RWPE1 (cell line): ENCODE data around the gene CD200R1L.

ENCODE experiments used
- CTCF ChIA-PET: fragments of 350-600 bp; sonication (Branson Sonifier 250); formaldehyde crosslinking; extraction: SDS; loops from one replicate; lab custom pipeline; 2021; lab: Yijun Ruan, JAX
- POLR2A ChIA-PET: fragments of 400-600 bp; formaldehyde crosslinking; extraction: SDS; loops from one replicate; lab custom pipeline; 2020; ENCODE audit warnings: antibody characterized with exemption; ENCODE audit not compliant: low non-redundant PET; lab: Yijun Ruan, JAX
- DNase-seq: peaks from one replicate; pipeline ENCODE4 v3.0.0; 2012; ENCODE audit warnings: low spot score
- H3K27ac ChIP-seq: fragments of 450-650 bp; 2 replicates; pipeline ENCODE4 v1.5.1; 2017
- CTCF ChIP-seq: fragments of 450-650 bp; conservative IDR thresholded peaks from 2 replicates; pipeline ENCODE4 v1.5.1; 2017; ENCODE audit warnings: low read depth, mild to moderate bottlenecking

CD200R1L gene

DNA sequence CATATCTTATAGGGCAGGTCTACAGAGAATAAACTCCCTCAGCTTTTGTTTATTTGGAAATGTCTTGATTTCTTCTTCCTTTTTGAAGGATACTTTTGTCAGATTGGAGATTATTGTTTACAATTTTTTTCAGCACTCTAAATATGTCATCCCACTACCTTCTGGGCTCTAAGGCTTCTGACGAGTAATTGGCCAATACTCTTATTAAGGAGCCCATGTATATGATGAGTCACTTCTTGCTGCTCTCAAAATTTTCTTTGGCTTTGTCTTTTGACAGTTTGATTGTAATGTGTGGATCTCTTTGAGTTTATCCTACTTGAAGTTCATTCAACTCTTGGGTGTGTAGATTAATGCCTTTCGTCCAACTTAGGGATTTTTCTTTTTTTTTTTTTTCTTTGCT is 28.9 kb upstream of the CD200R1L start:
- CTCF ChIA-PET, result no interaction called here
- POLR2A ChIA-PET, result no interaction called here
- no peak overlapping the region for H3K27ac ChIP-seq
- TF ChIP-seq CTCF, result no peak
- no peak for DNase-seq

- H3K27ac ChIP-seq, result no peak overlapping the region
- no peak for TF ChIP-seq CTCF
- ChIA-PET CTCF (no interaction called here), POLR2A (no interaction called here)
- DNase-seq, result no peak
Observed at GRCh38 chr3:112874725-112875124, 28.1 kb upstream of the CD200R1L start.

DNA sequence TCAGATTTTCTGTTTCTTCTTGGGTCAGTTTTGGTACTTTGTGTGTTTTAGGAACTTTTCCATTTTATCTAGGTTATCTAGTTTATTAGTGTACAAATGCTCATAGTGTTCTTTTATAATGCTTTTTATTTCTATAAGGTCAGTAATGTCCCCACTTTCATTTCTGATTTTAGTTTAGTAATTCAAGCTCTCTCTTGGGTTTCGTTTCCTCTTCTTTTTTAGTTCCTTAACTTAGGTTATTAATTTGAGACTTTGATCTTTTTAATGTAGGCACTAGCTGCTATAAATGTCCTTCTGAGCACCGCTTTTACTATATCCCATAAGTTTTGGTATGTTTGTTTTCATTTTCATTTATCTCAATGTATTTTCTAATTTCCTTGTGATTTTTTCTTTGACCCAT is 27.0 kb upstream of the CD200R1L start:
- DNase-seq, result no peak
- ChIA-PET POLR2A (no interaction called here), CTCF (interaction anchor here (0.7 kb wide), 2 partner anchors 20 to 195 kb away, joined by 3 read pairs; no protein-coding TSS in a partner anchor)
- no peak overlapping the region for H3K27ac ChIP-seq
- TF ChIP-seq CTCF, result no peak

GRCh38 chr3:112871735-112872134 is 25.1 kb upstream of the CD200R1L start:
- no peak overlapping the region for H3K27ac ChIP-seq
- CTCF ChIA-PET, result no interaction called here
- POLR2A ChIA-PET, result no interaction called here
- no peak for DNase-seq
- no peak for TF ChIP-seq CTCF

GRCh38 chr3:112865757-112866156 is 19.1 kb upstream of the CD200R1L start:
- no peak overlapping the region for H3K27ac ChIP-seq
- no peak for DNase-seq
- ChIA-PET CTCF (no interaction called here), POLR2A (no interaction called here)
- TF ChIP-seq CTCF, result no peak

DNA sequence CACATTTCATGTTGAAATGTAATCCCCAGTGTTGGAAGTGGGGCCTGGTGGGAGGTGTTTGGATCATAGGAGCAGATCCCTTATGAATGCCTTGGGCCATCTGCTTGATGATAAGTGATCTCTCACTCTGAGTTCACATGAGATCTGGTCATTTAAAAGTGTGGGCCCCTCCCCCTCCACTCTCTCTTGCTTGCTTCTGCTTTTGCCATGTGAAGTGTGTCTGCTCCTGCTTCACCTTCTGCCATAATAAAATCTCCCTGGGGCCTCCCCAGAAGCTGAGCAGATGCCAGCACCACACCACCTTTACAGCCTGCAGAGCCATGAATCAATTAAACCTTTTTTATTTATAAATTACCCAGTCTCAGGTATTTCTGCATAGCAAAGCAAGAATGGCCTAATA is 14.2 kb upstream of the CD200R1L start:
- ChIA-PET POLR2A (no interaction called here), CTCF (no interaction called here)
- DNase-seq, result no peak
- no peak for TF ChIP-seq CTCF
- no peak overlapping the region for H3K27ac ChIP-seq
